ENCODE measurements around the gene CAMSAP1.

GRCh38 chr9:135929656-135930445 is 22.5 kb upstream of the CAMSAP1 start:
- TF ChIP-seq CTCF (IDR thresholded peaks at IDR 0.05) (no peak), POLR2A (IDR thresholded peaks at IDR 0.05) (no peak)
